Iris pigment epithelial cell (primary cell): ENCODE results near the gene AFG1L.
A peak's percentile ranks its signal among the peaks of the same experiment; 100 is the strongest.
"Not testable (repeated sequence)": the region's sequence is repeated elsewhere in the genome, so short reads cannot be mapped to it uniquely, and the experiment has no call there.

Experiments used
- DNase-seq: peaks from one replicate; pipeline ENCODE4 v3.0.0-alpha.2; 2011; ENCODE audit warnings: low read depth

AFG1L gene

GRCh38 chr6:108294727-108295625, at the start of gene AFG1L:
TSS of gene AFG1L (plus strand) at chr6:108295054. CDS start at chr6:108295080, 26 bp downstream.
- DNase-seq = peak; percentile 87

- not testable (repeated sequence) for DNase-seq
Observed at GRCh38 chr6:108245095-108245494, 49.8 kb upstream of the AFG1L start.

- no peak for DNase-seq
Observed at GRCh38 chr6:108247965-108248536, 46.8 kb upstream of the AFG1L start.

- peak; percentile 47 for DNase-seq
Observed at GRCh38 chr6:108250240-108250866, 44.5 kb upstream of the AFG1L start.

GRCh38 chr6:108251252-108251651, 43.6 kb upstream of the AFG1L start:
- DNase-seq = no peak

- no peak for DNase-seq
Observed at GRCh38 chr6:108252055-108252454, 42.8 kb upstream of the AFG1L start.

- no peak for DNase-seq
Observed at GRCh38 chr6:108253241-108253640, 41.6 kb upstream of the AFG1L start.

- DNase-seq = no peak
Observed at GRCh38 chr6:108254433-108255410, 40.1 kb upstream of the AFG1L start.

GRCh38 chr6:108260126-108260808, 34.6 kb upstream of the AFG1L start:
- DNase-seq = peak; percentile 44

- peak; percentile 97 for DNase-seq
Observed at GRCh38 chr6:108260809-108261569, 33.9 kb upstream of the AFG1L start, which contains the start of gene SNX3. TSS of gene SNX3 (minus strand) at chr6:108261040. CDS start at chr6:108260921, 119 bp downstream.

- DNase-seq = no peak
Observed at GRCh38 chr6:108263371-108263770, 31.5 kb upstream of the AFG1L start.

- DNase-seq = no peak
Observed at GRCh38 chr6:108268845-108269244, 26.0 kb upstream of the AFG1L start.

GRCh38 chr6:108269955-108270354, 24.9 kb upstream of the AFG1L start:
- DNase-seq = not testable (repeated sequence)

- DNase-seq = no peak
Observed at GRCh38 chr6:108274546-108274945, 20.3 kb upstream of the AFG1L start.

GRCh38 chr6:108275976-108276375, 18.9 kb upstream of the AFG1L start:
- no peak for DNase-seq

GRCh38 chr6:108277295-108277694, 17.6 kb upstream of the AFG1L start:
- DNase-seq = no peak

GRCh38 chr6:108277831-108278230, 17.0 kb upstream of the AFG1L start:
- peak; percentile 1 for DNase-seq

GRCh38 chr6:108285381-108285780, 9.5 kb upstream of the AFG1L start:
- no peak for DNase-seq

GRCh38 chr6:108286366-108286765, 8.5 kb upstream of the AFG1L start:
- DNase-seq = no peak

GRCh38 chr6:108287373-108287772, 7.5 kb upstream of the AFG1L start:
- DNase-seq = no peak
